GM06990 (cell line): Measurements from ENCODE around the gene DENND1A.
A peak's percentile ranks its signal among the peaks of the same experiment; 100 is the strongest.

Source experiments
- DNase-seq: peaks from one replicate; pipeline ENCODE4 v3.0.0-alpha.2; 2011; ENCODE audit not compliant: insufficient read length; ENCODE audit errors: extremely low read depth
- H3K27me3 ChIP-seq: replicated peaks from 2 replicates; pipeline ENCODE4 v1.6.0; 2011; ENCODE audit warnings: low read length; ENCODE audit not compliant: control insufficient read depth, insufficient read depth
- H3K36me3 ChIP-seq: 2 replicates; pipeline ENCODE4 v1.5.1; 2011; ENCODE audit warnings: low read length; ENCODE audit not compliant: control insufficient read depth, insufficient read depth
- H3K4me3 ChIP-seq: replicated peaks from 2 replicates; pipeline ENCODE4 v1.5.1; 2011; ENCODE audit warnings: low read depth, mild to moderate bottlenecking, control low read depth, low read length
- TF ChIP-seq, protein P1 (sequence below): IDR thresholded peaks from 2 replicates; pipeline ENCODE4 v1.5.1; 2011; ENCODE audit warnings: low read length, control low read depth, mild to moderate bottlenecking, inconsistent platforms; ENCODE audit not compliant: insufficient read depth, poor library complexity, severe bottlenecking

The DENND1A gene

GRCh38 chr9:123342247-123342646 lies 587.7 kb downstream of the DENND1A start:
- Histone ChIP-seq H3K4me3 (no peak overlapping the region), H3K36me3 (no peaks in the 10 kb centered on the region), H3K27me3 (no peaks in the 10 kb centered on the region)
- TF ChIP-seq, protein P1, sequence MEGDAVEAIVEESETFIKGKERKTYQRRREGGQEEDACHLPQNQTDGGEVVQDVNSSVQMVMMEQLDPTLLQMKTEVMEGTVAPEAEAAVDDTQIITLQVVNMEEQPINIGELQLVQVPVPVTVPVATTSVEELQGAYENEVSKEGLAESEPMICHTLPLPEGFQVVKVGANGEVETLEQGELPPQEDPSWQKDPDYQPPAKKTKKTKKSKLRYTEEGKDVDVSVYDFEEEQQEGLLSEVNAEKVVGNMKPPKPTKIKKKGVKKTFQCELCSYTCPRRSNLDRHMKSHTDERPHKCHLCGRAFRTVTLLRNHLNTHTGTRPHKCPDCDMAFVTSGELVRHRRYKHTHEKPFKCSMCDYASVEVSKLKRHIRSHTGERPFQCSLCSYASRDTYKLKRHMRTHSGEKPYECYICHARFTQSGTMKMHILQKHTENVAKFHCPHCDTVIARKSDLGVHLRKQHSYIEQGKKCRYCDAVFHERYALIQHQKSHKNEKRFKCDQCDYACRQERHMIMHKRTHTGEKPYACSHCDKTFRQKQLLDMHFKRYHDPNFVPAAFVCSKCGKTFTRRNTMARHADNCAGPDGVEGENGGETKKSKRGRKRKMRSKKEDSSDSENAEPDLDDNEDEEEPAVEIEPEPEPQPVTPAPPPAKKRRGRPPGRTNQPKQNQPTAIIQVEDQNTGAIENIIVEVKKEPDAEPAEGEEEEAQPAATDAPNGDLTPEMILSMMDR, result no peak
- DNase-seq, result no peak

DNA sequence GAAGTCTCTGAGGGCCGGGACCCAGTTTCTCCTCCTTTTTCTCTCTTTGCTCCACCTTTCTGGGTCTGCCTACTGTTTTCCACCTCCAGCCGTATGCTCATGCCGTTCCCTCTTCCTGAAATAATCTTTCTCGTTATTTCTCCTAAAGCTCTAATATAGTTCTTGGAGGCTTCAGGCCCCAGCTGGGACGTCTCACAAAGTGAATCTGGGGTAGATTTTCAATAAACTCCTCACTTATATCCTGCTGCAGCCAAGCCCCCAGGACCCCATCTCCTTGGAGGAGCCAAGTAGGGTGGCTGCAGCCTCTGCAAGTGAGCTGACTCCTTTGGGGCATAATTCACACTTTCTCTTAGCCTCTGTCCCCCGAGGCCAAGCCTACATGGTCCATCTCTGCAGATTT lies 588.1 kb downstream of the DENND1A start:
- Histone ChIP-seq H3K36me3 (no peaks in the 10 kb centered on the region), H3K27me3 (no peaks in the 10 kb centered on the region), H3K4me3 (no peak overlapping the region)
- DNase-seq, result no peak
- TF ChIP-seq, protein P1, result no peak

DNA sequence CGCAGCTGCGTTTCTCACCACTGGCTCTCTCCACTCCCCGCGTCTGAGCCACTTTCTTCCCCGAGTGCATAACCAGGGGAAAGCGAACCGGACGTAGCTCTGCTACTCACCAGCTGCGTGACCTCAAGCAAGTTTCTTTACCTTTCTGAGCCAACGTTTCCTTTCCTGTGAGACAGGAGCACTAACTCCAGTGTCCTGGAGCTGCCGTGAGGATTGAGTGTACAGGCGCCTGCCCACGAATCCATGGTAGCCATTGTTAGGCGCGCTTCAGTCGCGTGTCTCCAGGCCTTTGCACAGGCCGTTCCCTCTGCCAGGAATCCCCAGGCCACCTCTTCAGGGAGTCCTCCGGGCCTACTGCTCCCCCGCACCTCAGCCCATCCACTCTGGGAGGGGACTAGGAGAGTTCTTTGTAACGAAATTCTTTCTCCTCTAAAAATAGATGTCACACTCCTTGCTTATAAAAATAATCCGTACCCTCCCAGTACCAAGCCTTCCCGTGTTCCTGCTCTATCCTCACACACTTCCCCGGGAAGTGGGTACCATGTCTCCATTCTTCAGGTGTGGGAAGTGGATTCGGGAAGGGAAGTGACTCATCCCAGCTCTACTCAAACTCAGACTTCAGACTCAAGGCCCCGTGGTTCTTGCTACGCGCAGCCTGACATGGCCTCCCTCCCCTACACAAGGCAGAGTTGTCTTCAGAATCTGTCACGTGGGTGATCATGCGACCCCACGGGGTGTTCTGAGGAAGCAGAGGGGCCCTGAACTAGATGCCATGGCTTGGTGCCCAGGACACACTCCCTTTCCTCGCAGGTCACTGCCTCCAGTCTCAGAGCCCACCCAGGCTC lies 590.0 kb downstream of the DENND1A start:
- TF ChIP-seq, protein P1, result no peak
- peak; percentile 67 for DNase-seq
- Histone ChIP-seq H3K36me3 (no peaks in the 10 kb centered on the region), H3K4me3 (peak overlapping the region; percentile 54), H3K27me3 (no peaks in the 10 kb centered on the region)

DNA sequence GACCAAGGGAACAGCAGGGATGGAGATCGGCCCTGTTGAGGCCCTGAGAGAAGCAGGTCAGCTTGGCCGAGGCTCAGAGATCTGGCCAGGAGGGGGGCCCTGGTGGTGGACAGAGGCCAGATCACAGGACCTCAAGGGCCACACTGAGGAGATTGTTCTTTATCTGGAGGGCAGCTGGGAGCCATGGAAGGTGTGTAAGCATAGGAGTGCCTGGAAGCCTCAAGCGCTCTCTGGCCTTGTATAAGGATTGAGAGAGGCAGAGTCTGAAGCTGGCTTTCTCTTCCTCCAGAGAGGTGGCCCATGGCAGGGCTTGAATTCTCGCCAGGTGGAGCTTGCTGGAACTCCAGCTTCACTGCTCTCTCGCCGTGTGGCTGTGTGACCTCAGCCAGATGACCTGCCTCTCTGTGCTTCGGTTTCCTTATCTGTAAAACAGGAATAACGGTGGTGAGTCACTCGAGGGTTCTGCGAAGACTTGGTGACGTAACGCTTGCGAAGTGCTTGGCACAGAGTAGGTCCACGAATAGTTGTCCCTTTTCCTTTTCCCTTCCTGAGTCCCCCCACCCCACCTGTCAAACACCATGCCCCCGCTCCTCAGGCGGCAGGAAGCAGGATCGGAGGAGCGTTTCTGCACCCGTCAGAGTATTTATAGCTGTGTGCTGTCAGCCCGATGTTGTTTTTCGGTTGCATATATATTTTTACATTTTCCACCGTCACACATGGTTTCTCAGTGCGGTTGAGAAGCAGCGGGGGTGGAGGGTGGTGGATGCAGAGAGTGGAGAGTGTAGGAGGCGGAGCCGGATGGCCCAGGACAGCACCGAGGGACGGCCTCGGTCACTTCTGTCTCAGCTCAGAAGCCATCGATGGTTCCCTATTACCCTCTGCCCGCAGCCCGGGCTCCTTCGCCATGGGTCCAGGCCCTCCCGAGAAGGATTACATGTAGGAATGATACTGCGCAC lies 590.9 kb downstream of the DENND1A start:
- Histone ChIP-seq H3K27me3 (no peaks in the 10 kb centered on the region), H3K4me3 (peak overlapping the region; percentile 54), H3K36me3 (no peaks in the 10 kb centered on the region)
- DNase-seq, result peak; percentile 93
- TF ChIP-seq, protein P1, result peak; percentile 15

- Histone ChIP-seq H3K4me3 (no peak overlapping the region), H3K36me3 (no peaks in the 10 kb centered on the region), H3K27me3 (no peaks in the 10 kb centered on the region)
- no peak for DNase-seq
- TF ChIP-seq, protein P1, result no peak
These were observed 592.0 kb downstream of the DENND1A start for GRCh38 chr9:123337971-123338370.
